WTC11 (cell line): ENCODE data around the gene PRSS48. TPM values are rescaled to one million over a fixed set of nuclear protein-coding genes. Genes with fewer than 3 reads are reported as not detected.
A peak's percentile ranks its signal among the peaks of the same experiment; 100 is the strongest.

ENCODE experiments used
- ATAC-seq: fragments of 200-7000 bp; cut with Tn5 transposase; 2 replicates; pipeline ENCODE4 v1.10.0; 2021; ENCODE audit warnings: mild to moderate bottlenecking, moderate library complexity
- CTCF ChIA-PET: fragments of 300-600 bp; sonication (Branson Sonifier 250); formaldehyde crosslinking; loops from one replicate; lab custom pipeline; 2021; ENCODE audit warnings: antibody characterized with exemption; lab: Charles Lee
- POLR2A ChIA-PET: fragments of 350-600 bp; sonication (Branson Sonifier 250); formaldehyde crosslinking; loops from one replicate; lab custom pipeline; 2021; ENCODE audit warnings: antibody characterized with exemption; lab: Charles Lee
- DNase-seq: peaks from one replicate; pipeline ENCODE4 v3.0.0; 2021; ENCODE audit warnings: low spot score
- H3K27ac Mint-ChIP-seq: 2 replicates; pipeline ENCODE4 v1.8.0; 2021; ENCODE audit warnings: mixed read lengths
- H3K27me3 Mint-ChIP-seq: 2 replicates; pipeline ENCODE4 v1.8.0; 2021; ENCODE audit warnings: low read depth, mild to moderate bottlenecking, moderate library complexity, mixed read lengths
- H3K36me3 Mint-ChIP-seq: 2 replicates; pipeline ENCODE4 v1.8.0; 2021; ENCODE audit warnings: mixed read lengths
- H3K4me1 Mint-ChIP-seq: 2 replicates; pipeline ENCODE4 v1.8.0; 2022; ENCODE audit warnings: mixed read lengths
- H3K4me3 Mint-ChIP-seq: 2 replicates; pipeline ENCODE4 v1.8.0; 2021; ENCODE audit warnings: mild to moderate bottlenecking, moderate library complexity, mixed read lengths
- H3K9me3 Mint-ChIP-seq: 2 replicates; pipeline ENCODE4 v1.8.0; 2021; ENCODE audit warnings: mixed read lengths
- AFF4 ChIP-seq: sonication (generic); formaldehyde crosslinking; IDR thresholded peaks from 2 replicates; pipeline ENCODE4 v1.8.1; 2023; ENCODE audit warnings: mild to moderate bottlenecking, missing genetic modification reagents, borderline replicate concordance
- AR ChIP-seq: fragments of 250-450 bp; sonication (Bioruptor Pico); IDR thresholded peaks from 2 replicates; pipeline ENCODE4 v1.9.0; 2021; ENCODE audit warnings: mild to moderate bottlenecking
- CREB1 ChIP-seq: sonication (generic); formaldehyde crosslinking; IDR thresholded peaks from 2 replicates; pipeline ENCODE4 v1.8.0; 2023; ENCODE audit warnings: mild to moderate bottlenecking, missing genetic modification reagents
- ESRRA ChIP-seq: sonication (generic); formaldehyde crosslinking; IDR thresholded peaks from 2 replicates; pipeline ENCODE4 v1.8.1; 2022; ENCODE audit warnings: mild to moderate bottlenecking, missing genetic modification reagents, borderline replicate concordance
- FOXP1 ChIP-seq: sonication (generic); formaldehyde crosslinking; IDR thresholded peaks from 2 replicates; pipeline ENCODE4 v1.8.0; 2022; ENCODE audit warnings: missing genetic modification reagents, mild to moderate bottlenecking, moderate library complexity, borderline replicate concordance
- GABPB1 ChIP-seq: sonication (generic); formaldehyde crosslinking; IDR thresholded peaks from 2 replicates; pipeline ENCODE4 v1.8.1; 2023; ENCODE audit warnings: mild to moderate bottlenecking, missing genetic modification reagents
- HMGXB4 ChIP-seq: sonication (generic); formaldehyde crosslinking; IDR thresholded peaks from 2 replicates; pipeline ENCODE4 v1.8.1; 2023; ENCODE audit warnings: mild to moderate bottlenecking, moderate library complexity, missing genetic modification reagents
- IRF2 ChIP-seq: sonication (generic); formaldehyde crosslinking; IDR thresholded peaks from 2 replicates; pipeline ENCODE4 v1.8.0; 2022; ENCODE audit warnings: low read depth, missing genetic modification reagents, borderline replicate concordance
- NFYB ChIP-seq: sonication (generic); formaldehyde crosslinking; conservative IDR thresholded peaks from 2 replicates; pipeline ENCODE4 v1.8.0; 2022; ENCODE audit warnings: low read depth, missing genetic modification reagents
- NR2C2 ChIP-seq: sonication (generic); formaldehyde crosslinking; IDR thresholded peaks from 2 replicates; pipeline ENCODE4 v1.8.0; 2022; ENCODE audit warnings: mild to moderate bottlenecking, missing genetic modification reagents
- RELA ChIP-seq: sonication (generic); formaldehyde crosslinking; IDR thresholded peaks from 2 replicates; pipeline ENCODE4 v1.8.1; 2022; ENCODE audit warnings: missing genetic modification reagents, mild to moderate bottlenecking, borderline replicate concordance
- RORB ChIP-seq: fragments of 250-450 bp; sonication (Bioruptor Pico); IDR thresholded peaks from 2 replicates; pipeline ENCODE4 v1.9.0; 2021; ENCODE audit warnings: mild to moderate bottlenecking
- SMAD3 ChIP-seq: sonication (generic); formaldehyde crosslinking; IDR thresholded peaks from 2 replicates; pipeline ENCODE4 v1.8.0; 2022; ENCODE audit warnings: missing genetic modification reagents, mild to moderate bottlenecking, borderline replicate concordance
- SOX15 ChIP-seq: fragments of 250-450 bp; sonication (Bioruptor Pico); IDR thresholded peaks from 2 replicates; pipeline ENCODE4 v1.9.0; 2021; ENCODE audit warnings: mild to moderate bottlenecking
- ZNF138 ChIP-seq: sonication (generic); formaldehyde crosslinking; conservative IDR thresholded peaks from 2 replicates; pipeline ENCODE4 v1.8.1; 2022; ENCODE audit warnings: mild to moderate bottlenecking, moderate library complexity, missing genetic modification reagents
- ZSCAN18 ChIP-seq: fragments of 250-450 bp; sonication (Bioruptor Pico); IDR thresholded peaks from 2 replicates; pipeline ENCODE4 v2.1.2; 2022; ENCODE audit warnings: mild to moderate bottlenecking, moderate library complexity
- total RNA-seq: library from RNA; stranded (reverse); gene quantifications from 3 replicates; pipeline ENCODE4 v1.2.3, GENCODE V29; 2021
- TF ChIP-seq, protein P1 (sequence below): sonication (generic); formaldehyde crosslinking; IDR thresholded peaks from 2 replicates; pipeline ENCODE4 v1.8.0; 2022; ENCODE audit warnings: missing genetic modification reagents
- TF ChIP-seq, protein P2 (sequence below): fragments of 250-450 bp; sonication (Bioruptor Pico); conservative IDR thresholded peaks from 2 replicates; pipeline ENCODE4 v1.9.0; 2021; ENCODE audit warnings: mild to moderate bottlenecking
- TF ChIP-seq, protein P3 (sequence below): sonication (generic); formaldehyde crosslinking; conservative IDR thresholded peaks from 2 replicates; pipeline ENCODE4 v1.8.1; 2022; ENCODE audit warnings: mild to moderate bottlenecking, missing genetic modification reagents

The PRSS48 gene
- total RNA-seq, 1 experiment from 2014 or later, result not detected

DNA sequence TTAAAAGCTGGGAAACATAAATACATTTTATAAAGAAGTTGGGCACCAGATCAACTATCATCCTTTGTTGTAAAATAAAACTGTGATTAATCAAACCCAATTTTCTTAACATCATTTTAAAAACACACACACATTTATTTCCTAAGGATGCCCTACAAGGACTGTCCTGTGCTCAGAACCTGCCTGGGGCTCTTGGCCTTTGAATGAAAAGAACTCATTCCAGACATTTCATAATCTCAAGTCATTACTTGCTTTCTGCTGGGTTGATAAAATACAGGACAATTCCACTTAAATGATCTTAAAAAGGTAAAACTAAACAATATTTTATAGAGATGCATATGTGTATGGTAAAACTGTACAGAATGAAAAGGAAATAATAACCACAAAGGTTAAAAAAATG is 45.6 kb downstream of the PRSS48 start (continued):
- no peak for TF ChIP-seq HMGXB4 (CRISPR knock-in tag)

DNA sequence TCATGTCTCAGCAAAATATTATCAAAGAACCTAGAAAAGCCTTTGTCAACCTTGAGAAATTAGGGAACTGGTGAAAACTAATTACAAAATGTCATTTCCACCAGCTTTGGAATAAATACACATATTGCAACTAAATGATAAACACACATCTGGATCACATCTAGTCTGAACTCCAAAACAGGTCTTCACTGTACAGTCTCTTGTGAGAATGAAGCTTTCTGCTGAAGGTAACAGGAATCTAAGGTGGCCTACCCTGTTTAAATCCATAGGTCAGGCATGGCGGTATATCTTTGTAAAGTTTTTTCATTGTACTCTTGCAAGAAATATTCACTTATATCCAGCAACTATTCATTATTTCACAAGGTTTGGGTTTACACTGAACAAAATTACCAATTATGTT is 46.7 kb downstream of the PRSS48 start:
- H3K4me3 Mint-ChIP-seq, result peak overlapping the region; percentile 86
- peaks cover 40% of the 10 kb centered on the region for H3K4me1 Mint-ChIP-seq
- H3K36me3 Mint-ChIP-seq, result peaks cover 3% of the 10 kb centered on the region
- H3K27ac Mint-ChIP-seq, result peak overlapping the region; percentile 51
- POLR2A ChIA-PET, result no interaction called here
- ATAC-seq, result no peak
- H3K27me3 Mint-ChIP-seq, result no peaks in the 10 kb centered on the region
- DNase-seq, result no peak
- CTCF ChIA-PET, result interaction anchor here (0.5 to 1.1 kb wide), 4 partner anchors 10 to 168 kb away, joined by 3 to 5 read pairs (median 4); partner anchors contain the start of gene PRSS48
- no peaks in the 10 kb centered on the region for H3K9me3 Mint-ChIP-seq
- TF ChIP-seq AFF4, result no peak
- TF ChIP-seq CREB1 (CRISPR knock-in tag), result no peak
- TF ChIP-seq IRF2 (CRISPR knock-in tag), result no peak
- no peak for TF ChIP-seq SMAD3 (CRISPR knock-in tag)
- TF ChIP-seq, protein P1, sequence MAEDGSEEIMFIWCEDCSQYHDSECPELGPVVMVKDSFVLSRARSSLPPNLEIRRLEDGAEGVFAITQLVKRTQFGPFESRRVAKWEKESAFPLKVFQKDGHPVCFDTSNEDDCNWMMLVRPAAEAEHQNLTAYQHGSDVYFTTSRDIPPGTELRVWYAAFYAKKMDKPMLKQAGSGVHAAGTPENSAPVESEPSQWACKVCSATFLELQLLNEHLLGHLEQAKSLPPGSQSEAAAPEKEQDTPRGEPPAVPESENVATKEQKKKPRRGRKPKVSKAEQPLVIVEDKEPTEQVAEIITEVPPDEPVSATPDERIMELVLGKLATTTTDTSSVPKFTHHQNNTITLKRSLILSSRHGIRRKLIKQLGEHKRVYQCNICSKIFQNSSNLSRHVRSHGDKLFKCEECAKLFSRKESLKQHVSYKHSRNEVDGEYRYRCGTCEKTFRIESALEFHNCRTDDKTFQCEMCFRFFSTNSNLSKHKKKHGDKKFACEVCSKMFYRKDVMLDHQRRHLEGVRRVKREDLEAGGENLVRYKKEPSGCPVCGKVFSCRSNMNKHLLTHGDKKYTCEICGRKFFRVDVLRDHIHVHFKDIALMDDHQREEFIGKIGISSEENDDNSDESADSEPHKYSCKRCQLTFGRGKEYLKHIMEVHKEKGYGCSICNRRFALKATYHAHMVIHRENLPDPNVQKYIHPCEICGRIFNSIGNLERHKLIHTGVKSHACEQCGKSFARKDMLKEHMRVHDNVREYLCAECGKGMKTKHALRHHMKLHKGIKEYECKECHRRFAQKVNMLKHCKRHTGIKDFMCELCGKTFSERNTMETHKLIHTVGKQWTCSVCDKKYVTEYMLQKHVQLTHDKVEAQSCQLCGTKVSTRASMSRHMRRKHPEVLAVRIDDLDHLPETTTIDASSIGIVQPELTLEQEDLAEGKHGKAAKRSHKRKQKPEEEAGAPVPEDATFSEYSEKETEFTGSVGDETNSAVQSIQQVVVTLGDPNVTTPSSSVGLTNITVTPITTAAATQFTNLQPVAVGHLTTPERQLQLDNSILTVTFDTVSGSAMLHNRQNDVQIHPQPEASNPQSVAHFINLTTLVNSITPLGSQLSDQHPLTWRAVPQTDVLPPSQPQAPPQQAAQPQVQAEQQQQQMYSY (CRISPR knock-in tag), result no peak
- no peak for TF ChIP-seq NFYB
- no peak for TF ChIP-seq ZNF138 (CRISPR knock-in tag)
- no peak for TF ChIP-seq RELA (CRISPR knock-in tag)
- TF ChIP-seq, protein P2, sequence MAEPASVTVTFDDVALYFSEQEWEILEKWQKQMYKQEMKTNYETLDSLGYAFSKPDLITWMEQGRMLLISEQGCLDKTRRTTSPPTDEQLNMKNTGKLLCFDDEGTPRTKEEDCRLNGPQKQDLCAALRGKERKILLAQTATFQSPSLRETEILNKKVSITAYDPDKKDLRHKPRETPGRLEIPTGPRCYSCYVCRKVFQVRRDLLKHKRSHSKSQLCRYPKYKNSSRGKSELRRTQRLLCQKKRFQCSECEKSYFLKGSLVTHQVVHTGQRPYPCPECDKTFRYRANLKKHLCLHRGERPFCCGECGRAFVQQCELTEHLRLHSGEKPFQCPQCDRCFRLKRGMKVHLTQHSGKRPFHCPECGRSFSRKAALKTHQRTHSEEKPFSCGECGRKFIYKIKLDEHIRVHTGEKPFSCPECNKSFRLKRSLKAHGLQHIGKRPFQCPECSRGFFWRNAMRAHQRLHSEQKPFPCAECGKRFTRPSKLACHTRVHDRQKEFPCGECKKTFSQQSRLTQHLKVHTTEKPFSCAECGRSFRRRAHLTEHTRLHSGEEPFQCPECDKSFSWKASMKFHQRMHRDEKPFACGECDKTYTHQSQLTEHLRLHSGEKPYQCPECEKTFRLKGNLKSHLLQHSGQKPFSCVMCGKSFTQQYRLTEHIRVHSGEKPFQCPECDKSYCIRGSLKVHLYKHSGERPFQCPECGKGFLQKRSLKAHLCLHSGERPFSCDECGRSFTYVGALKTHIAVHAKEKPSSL (CRISPR knock-in tag), result no peak
- TF ChIP-seq, protein P3, sequence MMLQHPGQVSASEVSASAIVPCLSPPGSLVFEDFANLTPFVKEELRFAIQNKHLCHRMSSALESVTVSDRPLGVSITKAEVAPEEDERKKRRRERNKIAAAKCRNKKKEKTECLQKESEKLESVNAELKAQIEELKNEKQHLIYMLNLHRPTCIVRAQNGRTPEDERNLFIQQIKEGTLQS (CRISPR knock-in tag), result no peak
- TF ChIP-seq FOXP1, result no peak
- TF ChIP-seq GABPB1 (CRISPR knock-in tag), result no peak
- no peak for TF ChIP-seq ZSCAN18
- TF ChIP-seq SOX15 (CRISPR knock-in tag), result no peak
- no peak for TF ChIP-seq ESRRA
- no peak for TF ChIP-seq AR
- TF ChIP-seq NR2C2 (CRISPR knock-in tag), result no peak
- TF ChIP-seq RORB (CRISPR knock-in tag), result no peak
